ENCODE data around the gene CREB3. TPM values are rescaled to one million over a fixed set of nuclear protein-coding genes. Genes with fewer than 3 reads are reported as not detected.

CREB3 gene
- total RNA-seq, 1 donor from 2014 or later = 35.9 TPM

GRCh38 chr9:35697486-35697885, 35.0 kb upstream of the CREB3 start:
- H3K27ac Mint-ChIP-seq (ENCODE audit: unreplicated experiment) = no peak overlapping the region
- DNase-seq (ENCODE audit: low read depth, low spot score) = no peak
- H3K36me3 Mint-ChIP-seq (ENCODE audit: low read depth) = peaks cover 3% of the 10 kb centered on the region
- no peak overlapping the region for H3K4me3 Mint-ChIP-seq
- no peaks in the 10 kb centered on the region for H3K27me3 Mint-ChIP-seq (ENCODE audit: low read depth)
- no peaks in the 10 kb centered on the region for H3K9me3 Mint-ChIP-seq
- no peak for TF ChIP-seq CTCF (conservative IDR thresholded peaks at IDR 0.05)
- no peaks in the 10 kb centered on the region for H3K4me1 Mint-ChIP-seq

GRCh38 chr9:35698231-35698630, 34.2 kb upstream of the CREB3 start:
- no peaks in the 10 kb centered on the region for H3K4me1 Mint-ChIP-seq
- no peak for TF ChIP-seq CTCF (conservative IDR thresholded peaks at IDR 0.05)
- H3K9me3 Mint-ChIP-seq = no peaks in the 10 kb centered on the region
- no peak overlapping the region for H3K27ac Mint-ChIP-seq (ENCODE audit: unreplicated experiment)
- no peak for DNase-seq (ENCODE audit: low read depth, low spot score)
- H3K27me3 Mint-ChIP-seq (ENCODE audit: low read depth) = no peaks in the 10 kb centered on the region
- H3K36me3 Mint-ChIP-seq (ENCODE audit: low read depth) = peaks cover 9% of the 10 kb centered on the region
- no peak overlapping the region for H3K4me3 Mint-ChIP-seq

GRCh38 chr9:35700031-35700430, 32.4 kb upstream of the CREB3 start:
- Mint-ChIP-seq H3K36me3 (ENCODE audit: low read depth) (peaks cover 16% of the 10 kb centered on the region), H3K27ac (ENCODE audit: unreplicated experiment) (no peak overlapping the region), H3K4me3 (no peak overlapping the region), H3K9me3 (no peaks in the 10 kb centered on the region), H3K27me3 (ENCODE audit: low read depth) (no peaks in the 10 kb centered on the region), H3K4me1 (no peaks in the 10 kb centered on the region)
- DNase-seq (ENCODE audit: low read depth, low spot score) = no peak
- no peak for TF ChIP-seq CTCF (conservative IDR thresholded peaks at IDR 0.05)

- Mint-ChIP-seq H3K4me3 (no peak overlapping the region), H3K27ac (ENCODE audit: unreplicated experiment) (no peak overlapping the region), H3K36me3 (ENCODE audit: low read depth) (peaks cover 16% of the 10 kb centered on the region), H3K9me3 (no peaks in the 10 kb centered on the region), H3K27me3 (ENCODE audit: low read depth) (no peaks in the 10 kb centered on the region), H3K4me1 (no peaks in the 10 kb centered on the region)
- DNase-seq (ENCODE audit: low read depth, low spot score) = no peak
- no peak for TF ChIP-seq CTCF (conservative IDR thresholded peaks at IDR 0.05)
Measured at GRCh38 chr9:35700942-35701341, 31.5 kb upstream of the CREB3 start.

GRCh38 chr9:35702696-35703095, 29.8 kb upstream of the CREB3 start:
- no peak for TF ChIP-seq CTCF (conservative IDR thresholded peaks at IDR 0.05)
- no peak for DNase-seq (ENCODE audit: low read depth, low spot score)
- Mint-ChIP-seq H3K27ac (ENCODE audit: unreplicated experiment) (no peak overlapping the region), H3K36me3 (ENCODE audit: low read depth) (peaks cover 21% of the 10 kb centered on the region), H3K9me3 (no peaks in the 10 kb centered on the region), H3K4me3 (no peak overlapping the region), H3K4me1 (no peaks in the 10 kb centered on the region), H3K27me3 (ENCODE audit: low read depth) (no peaks in the 10 kb centered on the region)
